HCEC 1CT (cell line): ENCODE measurements around the gene NOD2.
A peak's percentile ranks its signal among the peaks of the same experiment; 100 is the strongest.

Experiments
- DNase-seq: peaks from one replicate; pipeline ENCODE4 v3.0.0-alpha.2; 2017

NOD2 gene

DNA sequence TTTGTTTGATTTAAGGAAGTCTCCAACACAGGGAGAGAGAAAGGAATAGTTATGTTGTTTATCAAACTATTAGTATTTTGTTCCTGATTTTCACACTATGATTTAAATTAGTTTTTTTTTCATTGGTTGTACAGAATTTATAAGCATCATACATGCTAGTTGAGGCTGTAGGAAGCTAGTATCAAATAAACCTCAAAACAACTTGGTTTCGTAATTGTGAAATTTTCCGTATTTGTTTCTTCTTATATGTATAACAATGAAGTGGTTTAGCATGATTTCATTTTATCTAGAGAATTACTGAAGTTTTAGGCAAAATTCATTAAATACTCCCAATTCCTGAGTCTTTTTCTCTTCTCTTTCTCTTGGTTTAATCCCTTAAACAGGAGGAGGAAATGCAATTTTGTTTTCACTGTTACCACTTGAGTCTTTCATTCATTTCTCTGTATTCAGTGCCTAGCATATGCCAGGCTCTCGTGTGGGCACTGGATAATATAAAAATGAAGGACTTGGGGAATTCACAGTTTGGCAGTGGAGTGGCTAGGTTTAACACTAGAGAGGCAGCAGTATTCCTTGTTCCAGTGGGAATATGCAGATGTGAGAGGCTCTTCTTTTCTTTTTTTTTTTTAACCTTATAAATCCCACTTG lies 50.3 kb downstream of the NOD2 start:
- no peak for DNase-seq

DNA sequence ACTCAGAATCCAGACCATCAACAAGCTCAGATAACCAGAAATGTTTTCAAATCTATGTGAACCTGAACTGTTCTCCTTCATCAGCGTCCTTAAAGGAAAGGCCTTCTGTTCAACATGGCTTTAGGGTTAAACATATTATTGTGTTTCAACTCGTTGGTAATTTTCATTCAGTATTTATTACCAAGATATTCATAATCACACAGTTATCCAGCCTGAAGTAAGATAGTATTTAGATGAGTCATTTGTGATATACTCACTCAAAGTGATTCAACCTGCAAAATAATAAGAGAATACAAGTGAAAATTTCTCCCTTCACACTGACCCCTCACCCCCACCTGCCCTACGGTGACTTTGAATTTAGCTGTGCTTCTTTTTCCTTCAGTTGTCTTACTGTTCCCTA lies 51.5 kb downstream of the NOD2 start:
- DNase-seq = peak; percentile 57

DNA sequence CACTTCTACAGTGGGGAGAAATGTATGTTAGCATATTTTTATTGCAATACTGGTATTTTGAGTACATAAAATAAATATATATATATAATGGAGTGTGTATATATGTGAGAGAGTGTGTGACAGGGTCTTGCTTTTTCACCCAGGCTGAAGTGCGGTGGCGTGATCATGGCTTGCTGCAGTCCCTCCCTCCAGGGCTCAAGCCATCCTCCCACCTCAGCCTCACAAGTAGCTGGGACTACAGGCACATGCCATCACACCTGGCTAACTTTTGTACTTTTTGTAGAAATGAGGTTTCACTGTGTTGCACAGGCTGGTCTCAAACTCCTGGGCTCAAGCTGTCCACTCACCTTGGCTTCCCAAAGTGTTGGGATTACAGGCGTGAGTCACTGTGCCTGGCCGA lies 52.5 kb downstream of the NOD2 start:
- DNase-seq = no peak

DNA sequence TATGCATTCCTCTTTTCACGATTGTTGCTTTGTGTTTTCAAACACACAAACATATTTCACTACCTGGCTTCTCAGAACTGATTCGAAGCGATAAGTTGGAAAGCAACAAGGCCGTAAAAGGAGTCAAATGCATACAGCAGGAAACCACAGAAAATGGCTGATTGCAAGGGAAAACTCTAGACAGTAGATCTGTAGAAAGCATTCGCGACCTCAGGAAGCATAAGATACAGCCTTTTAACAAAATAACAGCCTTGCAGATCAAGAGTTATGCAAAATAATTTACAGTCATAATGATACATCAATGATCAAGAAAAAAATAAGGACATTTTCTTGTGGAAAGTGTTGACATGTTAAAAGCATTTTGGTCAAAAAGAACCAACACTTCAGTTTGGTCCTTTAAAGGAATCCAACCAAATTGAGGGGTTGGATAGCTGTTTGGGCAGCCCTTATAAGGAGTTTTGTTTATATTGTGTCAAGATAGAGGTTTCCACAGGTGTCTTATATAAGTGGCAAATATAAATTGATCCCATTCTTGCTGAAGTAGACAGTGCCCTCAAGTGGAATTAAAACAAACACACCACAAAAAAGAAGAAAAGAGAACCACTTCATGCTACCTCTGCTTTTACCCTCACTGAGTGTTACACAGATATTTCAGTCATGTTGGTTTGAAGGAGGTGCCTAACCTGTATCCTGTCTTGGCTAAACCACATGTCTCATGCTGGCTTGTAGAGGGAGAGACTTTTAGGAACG lies 54.0 kb downstream of the NOD2 start:
- peak; percentile 39 for DNase-seq

DNA sequence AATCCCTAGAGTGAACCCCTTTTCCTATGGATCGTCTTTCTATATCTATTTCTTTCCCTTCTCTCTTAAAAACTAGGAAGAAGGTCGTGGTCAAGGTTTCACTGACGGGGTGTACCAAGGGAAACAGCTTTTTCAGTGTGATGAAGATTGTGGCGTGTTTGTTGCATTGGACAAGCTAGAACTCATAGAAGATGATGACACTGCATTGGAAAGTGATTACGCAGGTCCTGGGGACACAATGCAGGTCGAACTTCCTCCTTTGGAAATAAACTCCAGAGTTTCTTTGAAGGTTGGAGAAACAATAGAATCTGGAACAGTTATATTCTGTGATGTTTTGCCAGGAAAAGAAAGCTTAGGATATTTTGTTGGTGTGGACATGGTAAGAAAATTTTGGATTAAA lies 58.1 kb downstream of the NOD2 start:
- DNase-seq = no peak

DNA sequence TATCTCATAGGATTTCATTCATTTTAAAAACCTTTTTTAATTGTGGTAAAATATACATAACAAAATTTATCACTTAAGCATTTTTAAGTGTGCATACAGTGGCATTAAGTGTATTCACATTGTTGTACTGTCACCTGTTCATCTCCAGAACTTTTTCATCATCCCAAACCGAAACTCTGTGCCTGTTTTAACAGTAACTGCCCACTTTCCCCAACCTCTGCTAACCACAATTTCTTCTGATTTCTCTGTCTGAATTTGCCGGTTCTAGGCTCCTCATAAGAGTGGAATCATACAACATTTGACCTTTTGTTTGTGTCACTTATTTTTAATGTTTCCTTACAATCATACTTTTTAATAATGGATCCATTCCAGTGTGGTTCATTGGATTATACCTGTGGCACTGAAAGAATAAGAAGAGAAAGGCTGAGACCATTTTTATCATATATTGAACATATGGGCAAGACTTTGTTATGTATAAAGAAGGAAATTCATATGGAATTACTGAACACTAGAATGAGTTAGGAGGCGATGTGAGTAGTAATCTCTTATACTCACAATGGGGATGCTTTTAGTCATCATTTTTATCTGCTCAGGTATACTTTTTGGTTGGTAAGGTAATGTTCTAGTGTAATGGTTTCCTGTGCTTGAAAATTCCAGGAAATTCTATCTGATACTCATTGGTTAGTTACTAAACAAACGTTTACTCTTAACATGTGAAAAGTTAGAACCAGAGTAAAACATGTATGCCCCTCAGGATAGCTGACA lies 59.2 kb downstream of the NOD2 start:
- DNase-seq = no peak

DNA sequence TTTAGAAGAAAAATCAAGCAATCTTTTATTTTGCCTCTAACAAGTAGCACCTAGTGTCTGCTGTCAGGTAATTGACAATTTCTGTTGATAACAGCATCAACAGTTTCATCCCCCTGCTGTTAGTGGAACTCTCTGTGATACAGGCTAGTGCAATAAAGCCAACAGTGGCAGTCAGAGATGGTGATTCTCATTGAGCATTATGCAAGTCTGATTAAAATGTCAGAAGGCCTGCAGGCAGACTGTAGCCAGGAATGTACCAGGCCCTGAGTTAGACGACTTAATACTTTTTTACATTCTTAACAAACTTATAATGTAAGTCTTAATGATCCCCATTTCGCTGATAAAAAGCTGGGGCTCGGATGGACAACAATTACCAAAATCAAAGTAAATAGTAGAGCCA lies 63.1 kb downstream of the NOD2 start:
- DNase-seq = no peak

DNA sequence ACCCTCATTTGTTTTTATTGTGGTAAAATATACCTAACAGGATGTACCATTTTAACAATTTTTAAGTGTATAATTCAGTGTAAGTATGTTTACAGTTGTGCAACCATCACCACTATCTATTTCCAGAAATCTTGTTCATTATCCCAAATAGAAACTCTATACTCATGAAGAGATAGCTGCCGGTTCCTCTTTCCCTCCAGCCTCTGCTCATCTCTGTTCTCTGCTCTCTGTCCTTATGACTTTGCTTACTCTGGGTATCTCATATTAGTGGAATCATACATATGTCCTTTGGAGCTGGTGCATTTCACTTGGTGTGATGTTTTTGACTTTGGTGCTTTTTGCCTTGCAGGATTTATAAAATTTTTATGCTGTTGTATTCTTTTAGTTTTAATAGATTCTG lies 67.9 kb downstream of the NOD2 start:
- DNase-seq = no peak

DNA sequence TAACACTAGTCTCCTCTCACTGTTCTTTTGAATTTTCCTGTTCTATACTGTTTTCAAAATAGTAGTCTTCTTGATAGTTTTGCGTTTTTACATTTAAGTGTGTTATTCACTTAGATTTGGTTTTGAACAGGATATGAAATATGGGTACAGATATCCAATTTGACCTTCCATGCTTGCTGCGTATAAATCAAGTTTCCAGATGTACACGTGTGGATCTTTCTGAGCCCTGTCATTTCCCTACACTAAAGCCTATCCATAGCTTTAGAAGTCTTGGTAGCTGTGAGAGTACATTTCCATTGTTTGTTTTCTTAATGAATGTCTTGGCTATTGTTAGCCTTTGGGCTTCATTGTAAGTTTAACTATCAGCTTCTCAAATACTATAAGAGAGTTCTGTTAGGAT lies 68.8 kb downstream of the NOD2 start:
- DNase-seq = no peak

DNA sequence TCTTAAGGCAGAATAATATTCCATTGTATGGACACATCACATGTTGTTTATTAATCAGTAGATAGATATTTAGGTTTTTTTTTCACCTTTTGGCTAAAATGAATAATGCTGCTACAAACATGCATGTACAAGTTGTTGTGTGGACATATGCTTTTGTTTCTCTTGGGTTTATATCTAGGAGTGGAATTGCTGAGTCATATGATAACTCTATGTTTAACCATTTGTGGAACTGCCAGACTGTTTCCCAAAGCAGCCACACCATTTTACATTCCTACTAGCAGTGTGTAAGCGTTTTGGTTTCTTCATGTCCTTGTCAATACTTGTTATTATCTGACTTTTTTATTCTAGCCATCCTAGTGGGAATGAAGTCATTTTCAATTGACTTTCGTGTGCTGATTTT lies 69.8 kb downstream of the NOD2 start:
- DNase-seq = peak; percentile 32

DNA sequence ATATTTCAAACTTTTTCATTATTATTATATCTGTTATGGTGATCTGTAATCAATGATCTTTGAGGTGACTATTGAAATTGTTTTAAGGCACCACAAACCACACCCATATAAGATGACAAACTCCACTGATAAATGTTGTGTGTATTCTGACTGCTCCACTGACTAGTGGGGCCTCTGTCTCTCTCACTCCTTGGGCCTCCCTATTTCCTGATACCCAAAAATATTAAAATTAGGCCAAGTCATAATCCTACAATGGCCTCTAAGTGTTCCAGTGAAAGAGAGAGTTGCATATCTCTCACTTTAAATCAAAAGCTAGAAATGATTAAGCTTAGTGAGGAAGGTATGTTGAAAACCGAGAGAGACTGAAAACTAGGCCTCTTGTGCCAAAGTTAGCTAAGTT lies 71.9 kb downstream of the NOD2 start:
- DNase-seq = no peak

DNA sequence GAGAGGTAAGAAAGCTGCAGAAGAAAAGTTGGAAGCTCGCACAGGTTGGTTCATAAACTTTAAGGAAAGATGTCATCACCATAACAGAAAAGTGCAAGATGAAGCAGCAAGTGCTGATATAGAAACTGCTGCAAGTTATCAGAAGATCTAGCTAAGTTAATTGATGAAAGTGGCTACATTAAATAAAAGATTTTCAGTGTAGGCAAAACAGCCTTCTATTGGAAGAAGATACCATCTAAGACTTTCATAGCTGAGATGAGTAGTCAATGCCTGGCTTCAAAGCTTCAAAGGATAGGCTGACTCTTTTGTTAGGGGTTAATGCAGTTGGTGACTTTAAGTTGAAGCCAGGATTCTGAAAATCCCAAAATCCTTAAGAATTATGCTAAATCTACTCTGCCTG lies 72.5 kb downstream of the NOD2 start:
- DNase-seq = no peak

DNA sequence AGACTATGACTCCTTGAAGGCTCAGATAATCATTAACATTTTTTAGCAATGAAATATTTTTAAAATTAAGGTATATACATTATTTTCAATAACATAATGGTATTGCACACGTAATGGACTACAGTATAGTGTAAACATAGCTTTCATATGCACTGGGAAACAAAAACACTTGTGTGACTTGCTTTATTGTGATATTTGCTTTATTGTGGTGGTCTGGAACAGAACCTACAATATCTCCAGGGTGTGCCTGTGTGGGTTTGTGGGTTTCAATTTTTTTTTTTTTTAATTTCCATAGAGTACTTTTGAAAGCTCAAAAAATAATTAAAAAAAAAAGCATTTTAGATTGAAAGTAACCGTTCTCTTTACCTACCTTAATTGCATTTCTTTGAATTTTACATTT lies 73.8 kb downstream of the NOD2 start:
- no peak for DNase-seq

DNA sequence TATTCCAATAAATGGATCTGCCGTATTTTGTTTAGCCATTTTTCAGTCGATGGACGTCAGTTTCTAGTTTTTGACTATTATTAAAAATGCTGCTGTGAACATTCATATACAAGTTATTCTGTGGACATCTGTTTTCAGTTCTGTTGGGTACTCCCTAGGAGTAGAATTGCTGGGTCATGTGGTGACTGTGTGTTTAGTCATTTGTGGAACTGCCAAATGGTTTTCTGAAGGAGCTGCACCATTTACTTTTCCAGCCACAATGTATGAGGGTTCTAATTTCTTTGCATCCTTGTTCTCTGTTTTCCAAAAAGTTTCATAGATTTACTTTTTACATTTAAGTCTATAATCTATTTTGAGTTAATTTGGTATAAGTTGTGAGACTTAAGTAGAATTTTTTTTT lies 78.0 kb downstream of the NOD2 start:
- peak; percentile 88 for DNase-seq

DNA sequence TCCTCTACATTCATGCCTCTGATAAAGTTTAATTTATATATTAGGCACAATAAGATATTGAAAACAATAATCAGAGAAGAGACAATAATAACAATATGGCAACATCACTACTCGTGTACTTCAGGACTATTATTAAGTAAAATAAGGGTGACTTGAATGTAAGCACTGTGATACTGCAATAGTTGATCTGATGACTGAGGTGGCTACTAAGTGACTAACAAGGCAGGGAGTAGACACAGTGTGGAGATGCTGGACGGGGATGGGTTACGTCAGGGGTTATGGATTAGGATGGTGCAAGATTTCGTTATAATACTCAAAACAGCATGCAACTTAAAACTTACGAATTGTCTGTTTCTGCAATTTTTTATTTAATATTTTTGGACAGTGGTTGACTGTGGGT lies 81.0 kb downstream of the NOD2 start:
- DNase-seq = no peak

DNA sequence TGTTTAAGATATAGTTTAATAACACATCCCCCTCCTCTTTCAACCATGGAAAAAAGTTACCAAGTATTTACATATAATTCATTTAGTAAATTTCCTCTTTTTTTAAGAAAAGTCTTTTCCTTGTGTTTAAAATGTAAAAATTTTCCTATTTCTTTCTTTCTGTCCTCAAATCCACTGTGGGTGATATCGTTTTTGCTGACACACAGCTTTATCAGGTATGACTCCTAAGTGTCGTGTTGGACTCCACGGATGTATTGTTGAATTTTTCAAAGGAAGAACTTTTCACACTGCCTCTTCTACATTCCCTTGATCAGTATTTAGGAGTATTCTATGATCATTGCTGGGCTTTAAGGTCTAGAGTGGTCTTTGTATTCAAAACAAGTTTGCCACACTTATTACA lies 81.6 kb downstream of the NOD2 start:
- DNase-seq = no peak

DNA sequence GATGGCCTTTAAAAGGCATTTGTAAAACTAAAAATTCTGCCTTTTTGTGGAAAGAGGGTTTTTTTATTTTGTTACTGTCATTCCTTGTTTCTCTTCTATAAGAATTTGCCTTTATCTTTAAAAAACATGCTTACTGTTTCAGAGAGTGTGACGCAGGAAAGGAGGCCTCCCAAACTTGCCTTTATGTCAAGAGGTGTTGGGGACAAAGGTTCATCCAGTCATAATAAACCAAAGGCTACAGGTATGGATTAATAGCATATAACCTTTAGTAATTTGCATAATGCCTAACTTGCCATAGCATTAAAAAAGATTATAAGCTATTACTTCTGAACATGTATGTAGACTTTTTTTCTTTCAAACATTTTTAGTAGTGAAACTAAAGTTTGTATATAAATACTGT lies 82.6 kb downstream of the NOD2 start:
- no peak for DNase-seq

DNA sequence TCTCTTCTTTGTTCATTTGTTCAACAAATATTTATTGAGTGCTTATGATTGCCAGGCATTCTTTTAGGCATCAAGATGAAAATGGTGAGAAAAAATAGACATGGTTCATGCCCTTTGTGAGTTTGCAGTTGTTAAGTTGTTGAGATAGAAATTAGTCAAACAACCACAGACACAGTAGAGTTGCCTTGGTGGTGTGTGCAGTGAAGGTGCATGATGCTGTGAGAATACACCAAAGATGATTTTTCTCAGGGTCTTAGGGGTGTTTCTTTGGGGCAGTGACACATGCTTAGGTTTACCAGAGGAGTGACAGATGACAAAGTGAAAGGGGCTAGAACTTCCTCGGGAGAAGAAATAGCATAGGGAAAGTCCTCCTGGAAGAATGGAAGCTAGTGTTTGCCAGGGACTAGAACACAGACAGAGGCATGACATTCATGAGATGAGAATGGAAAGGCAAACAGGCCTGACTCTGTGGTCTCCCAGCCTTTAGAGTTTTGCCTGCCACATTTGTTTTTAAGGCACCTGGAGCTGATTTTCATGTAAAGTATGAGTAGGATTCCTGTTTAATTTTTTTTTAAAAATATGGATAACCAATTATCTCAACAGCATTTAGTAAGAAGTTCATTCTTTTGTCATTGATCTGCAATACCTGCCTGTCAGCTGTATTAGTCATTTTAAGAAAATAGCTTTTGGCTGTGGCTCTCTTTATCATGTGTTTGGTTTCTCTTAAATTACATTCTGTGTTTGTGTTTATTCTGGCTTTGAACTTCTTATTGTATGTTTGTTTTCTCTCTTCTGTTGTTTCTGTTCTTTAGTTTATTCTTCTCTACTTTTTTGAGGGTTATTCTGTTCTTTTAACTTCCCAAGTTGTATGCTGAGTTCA lies 85.1 kb downstream of the NOD2 start:
- no peak for DNase-seq

DNA sequence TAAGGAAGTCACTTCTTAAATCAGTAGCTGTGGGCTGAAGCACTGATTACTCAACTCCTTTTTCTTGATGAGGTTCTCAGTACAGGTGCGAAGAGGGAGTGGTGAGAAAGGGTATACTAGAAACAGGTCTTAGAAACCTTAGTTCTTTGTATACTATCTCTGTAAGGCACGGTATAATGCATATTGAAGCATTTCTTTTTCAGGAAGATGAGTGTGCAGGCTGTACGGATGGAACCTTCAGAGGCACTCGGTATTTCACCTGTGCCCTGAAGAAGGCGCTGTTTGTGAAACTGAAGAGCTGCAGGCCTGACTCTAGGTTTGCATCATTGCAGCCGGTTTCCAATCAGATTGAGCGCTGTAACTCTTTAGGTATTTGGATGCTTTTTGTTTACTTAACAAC lies 87.6 kb downstream of the NOD2 start:
- no peak for DNase-seq

DNA sequence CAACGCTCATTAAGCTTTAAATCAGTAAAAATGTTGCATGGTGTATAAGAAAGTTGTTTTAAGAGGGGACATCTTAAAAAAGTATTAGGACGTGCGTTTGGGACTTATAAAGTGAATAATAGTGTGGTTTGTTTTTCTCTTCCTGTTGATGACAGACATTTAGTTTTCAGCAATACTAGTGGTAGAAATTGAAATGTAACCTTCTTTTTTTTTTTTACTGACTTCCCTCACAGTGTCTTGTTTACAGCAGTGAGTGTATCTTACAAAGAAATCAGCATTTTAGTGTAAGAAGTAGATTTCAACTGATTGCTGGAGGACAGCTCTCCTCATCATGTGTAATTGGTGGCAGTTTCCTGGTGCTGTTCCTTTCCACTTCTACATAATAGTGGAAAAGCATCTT lies 88.1 kb downstream of the NOD2 start:
- no peak for DNase-seq
